Activated CD4-positive, CD25-positive, alpha-beta regulatory T cell treated with anti-CD3 and anti-CD28 coated beads, Interleukin-2, amount 50 U/mL, for 16 hours (primary cell): ENCODE data around the gene ZNF878.
A peak's percentile ranks its signal among the peaks of the same experiment; 100 is the strongest.

ENCODE experiments used
- DNase-seq: peaks from one replicate; pipeline ENCODE4 v3.0.0-alpha.2; 2020; ENCODE audit warnings: low read depth, low spot score

Gene ZNF878

DNA sequence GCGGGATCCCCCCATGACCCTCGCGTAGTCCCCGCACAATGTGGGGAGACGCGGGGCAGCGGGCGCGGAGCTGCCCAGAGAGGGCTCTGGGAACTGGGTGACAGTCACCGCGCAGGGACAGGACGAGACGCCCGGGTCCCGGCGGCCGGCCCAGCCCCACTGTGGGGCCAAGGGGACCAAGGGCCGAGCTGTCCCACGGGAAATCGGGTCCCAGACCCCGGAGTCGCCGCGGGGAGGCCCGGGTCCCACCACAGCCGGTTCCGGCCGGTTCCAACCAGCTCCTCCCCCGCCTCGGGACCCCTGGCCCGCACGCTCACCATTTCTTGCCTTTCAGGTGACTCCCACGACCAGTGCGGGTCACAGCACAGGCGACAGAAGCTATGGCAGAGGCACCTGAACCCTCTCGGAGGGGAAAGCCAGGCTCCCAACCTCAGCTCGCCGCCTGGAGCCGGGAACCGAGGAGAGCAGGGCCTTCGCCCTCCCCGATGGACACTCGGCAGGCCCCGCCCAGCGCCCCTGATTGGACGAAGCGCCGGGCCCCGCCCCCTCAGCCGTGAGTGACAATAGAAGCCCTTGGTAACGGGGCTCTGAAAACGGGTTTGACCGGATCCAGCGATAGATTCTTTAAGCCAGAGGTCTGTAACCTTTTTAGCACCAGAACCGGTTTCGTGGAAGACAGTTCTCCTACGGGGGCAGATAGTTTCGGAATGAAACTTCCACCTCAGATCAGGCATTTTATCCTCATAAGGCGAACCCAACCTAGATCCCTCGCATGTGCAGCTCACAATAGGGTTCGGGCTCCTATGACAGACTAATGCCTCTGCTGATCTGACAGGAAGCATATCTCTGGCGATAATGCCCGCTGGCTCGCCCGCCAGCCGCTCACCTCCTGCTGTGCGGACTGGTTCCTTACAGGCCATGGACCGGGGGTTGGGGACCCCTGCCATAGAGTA, 17.3 kb downstream of the ZNF878 start, which contains the start of gene ZNF433:
Gene ZNF433 (minus strand): TSS at position 460 of the 953 bp plus-strand sequence. CDS start 140 bp downstream, at position 320.
- DNase-seq, result peak; percentile 27

DNA sequence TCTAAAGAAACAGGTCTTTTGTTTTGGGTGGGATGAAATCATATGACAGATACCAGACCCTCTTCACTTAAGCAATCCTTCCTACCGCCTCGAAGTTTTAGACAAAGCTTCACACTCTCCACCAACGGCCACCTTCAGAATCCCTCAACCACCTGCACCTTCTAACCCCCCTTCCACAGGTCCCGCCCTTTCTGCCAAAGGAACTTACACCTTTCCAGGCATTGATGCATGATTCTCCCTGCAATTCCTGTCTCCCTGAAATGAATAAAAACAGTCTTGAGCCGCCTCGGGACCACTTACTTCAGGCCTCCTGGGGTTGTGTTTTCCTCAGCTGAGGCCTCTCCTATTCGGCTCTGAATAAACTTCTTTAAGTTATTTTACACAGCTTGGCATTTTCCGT, 18.1 kb downstream of the ZNF878 start:
- no peak for DNase-seq

DNA sequence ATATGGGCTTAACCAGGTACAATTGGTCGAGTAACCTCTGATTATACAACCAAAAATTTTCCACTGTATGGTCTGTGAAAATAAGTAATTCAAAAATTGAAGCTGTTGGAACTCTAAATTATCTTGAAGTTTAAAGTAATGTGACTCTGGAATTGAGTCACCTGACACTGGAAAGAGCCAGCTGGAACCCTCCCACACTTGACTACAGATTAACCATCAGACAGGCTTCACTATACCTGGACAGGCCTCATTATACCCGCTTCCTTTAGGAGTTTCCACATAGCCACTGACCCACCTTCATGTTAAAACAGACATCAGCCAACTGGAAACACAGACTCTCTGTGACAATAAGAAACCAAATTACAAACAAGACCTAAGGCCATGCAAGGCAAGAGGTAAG, 18.6 kb downstream of the ZNF878 start:
- DNase-seq, result no peak

DNA sequence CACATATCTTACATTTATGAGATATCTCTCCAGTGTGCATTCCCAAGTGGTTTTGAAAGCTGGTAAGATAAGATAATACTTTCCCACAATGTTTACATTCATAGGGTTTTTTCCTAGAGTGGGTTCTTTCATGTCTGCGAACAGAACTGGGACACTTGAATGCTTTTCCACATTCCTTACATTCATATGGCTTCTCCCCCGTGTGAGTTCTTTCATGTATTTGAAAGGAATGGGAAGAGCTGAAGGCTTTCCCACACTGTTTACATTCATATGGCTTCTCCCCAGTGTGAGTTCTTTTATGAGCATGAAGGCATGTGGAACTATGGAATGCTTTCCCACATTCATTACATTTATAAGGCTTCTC, 37.0 kb downstream of the ZNF878 start:
- DNase-seq, result no peak

DNA sequence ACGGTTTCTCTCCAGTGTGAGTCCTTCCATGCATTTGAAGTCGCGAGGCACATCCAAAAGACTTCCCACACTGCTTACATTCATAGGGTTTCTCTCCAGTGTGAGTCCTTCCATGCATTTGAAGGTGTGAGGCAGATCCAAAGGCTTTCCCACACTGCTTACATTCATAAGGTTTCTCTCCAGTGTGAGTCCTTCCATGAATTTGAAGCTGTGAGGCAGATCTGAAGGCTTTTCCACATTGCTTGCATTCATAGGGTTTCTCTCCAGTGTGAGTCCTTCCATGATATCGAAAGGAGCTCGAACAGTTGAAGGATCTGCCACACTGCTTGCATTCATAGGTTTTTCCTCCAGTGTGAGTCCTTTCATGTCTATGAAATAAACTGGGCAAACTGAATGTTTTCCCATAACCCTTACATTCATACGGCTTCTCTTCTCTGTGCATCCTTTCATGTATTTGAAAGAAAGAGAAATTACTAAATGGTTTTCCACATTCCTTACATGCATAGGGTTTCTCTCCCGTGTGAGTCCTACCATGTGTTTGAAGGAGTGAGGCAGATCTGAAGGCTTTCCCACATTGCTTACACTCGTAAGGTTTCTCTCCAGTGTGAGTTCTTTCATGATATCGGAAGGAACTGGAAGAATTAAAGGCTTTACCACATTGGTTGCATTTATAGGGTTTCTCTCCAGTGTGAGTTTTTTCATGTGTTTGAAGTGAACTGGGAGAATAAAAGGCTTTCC, 37.6 kb downstream of the ZNF878 start:
- DNase-seq, result no peak

DNA sequence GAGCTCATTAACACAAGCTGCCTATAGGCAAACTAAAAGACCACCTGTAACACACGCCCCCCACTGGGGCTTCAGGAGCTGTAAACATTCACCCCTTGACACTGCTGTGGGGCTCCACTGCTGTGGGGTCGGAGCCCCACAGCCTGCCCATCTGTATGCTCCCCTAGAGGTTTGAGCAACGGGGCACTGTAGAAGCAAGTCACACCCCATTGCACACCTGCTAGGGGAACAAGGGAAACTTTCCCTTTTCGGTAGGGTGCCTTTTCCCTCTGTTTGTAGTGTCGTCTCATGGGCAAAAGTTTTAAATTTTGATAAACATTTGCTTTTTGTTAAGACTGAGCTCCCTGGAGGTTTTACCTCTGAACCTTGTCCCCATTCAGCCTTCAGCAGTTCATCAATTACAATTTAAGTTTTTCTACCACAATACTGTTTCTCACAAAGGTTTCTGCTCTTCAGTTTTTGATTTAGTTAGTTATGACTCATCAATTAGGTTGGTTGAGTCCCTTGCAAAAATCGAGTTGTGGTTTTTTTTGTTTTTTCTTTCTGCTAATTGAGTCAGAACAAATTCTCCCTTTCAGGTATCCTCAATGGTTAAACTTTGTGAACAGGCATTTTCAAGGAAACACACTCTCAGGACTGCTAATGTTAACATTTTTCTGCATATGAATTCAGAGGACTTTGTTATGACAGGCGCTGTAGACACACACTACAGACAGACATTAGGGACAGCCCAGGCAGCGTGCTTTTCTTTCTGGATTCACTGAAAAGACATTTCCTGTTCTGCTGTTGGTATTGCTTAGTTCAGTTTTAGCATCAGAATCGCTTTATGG, 52.4 kb downstream of the ZNF878 start:
- no peak for DNase-seq

DNA sequence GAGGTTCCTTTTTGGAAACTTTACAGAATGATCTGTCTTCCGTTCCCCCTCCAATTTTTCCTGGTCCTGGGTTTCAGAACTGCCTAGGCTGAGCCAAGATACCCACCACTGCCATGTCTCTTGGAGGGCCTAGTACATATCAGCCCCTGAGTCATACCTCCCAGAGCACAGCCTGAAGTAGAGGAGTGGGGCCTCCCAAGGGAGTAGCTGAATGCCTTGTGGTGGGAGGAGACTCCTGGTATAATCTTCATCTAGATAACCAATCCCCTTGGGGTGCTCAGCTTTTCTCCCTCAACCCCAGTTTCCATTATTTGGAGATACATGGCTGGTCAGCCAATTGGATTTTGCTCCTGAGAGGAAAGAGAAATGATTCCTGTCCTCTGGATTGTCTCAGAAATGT, 57.6 kb downstream of the ZNF878 start:
- DNase-seq, result no peak
